HepG2 (cell line): ENCODE data around the gene MOG. TPM values are rescaled to one million over a fixed set of nuclear protein-coding genes. Genes with fewer than 3 reads are reported as not detected.
A peak's percentile ranks its signal among the peaks of the same experiment; 100 is the strongest.

Experiments
- ATAC-seq: fragments of 200-7000 bp; cut with Tn5 transposase; 3 replicates; pipeline ENCODE4 v1.9.1; 2020; ENCODE audit warnings: mild to moderate bottlenecking, moderate library complexity
- BruUV-seq: library from RNA; stranded (reverse); fragments of 400-500 nt; replicated peaks from 2 replicates; lab custom pipeline; 2021; lab: Mats Ljungman, UMichigan
- CTCF ChIA-PET: fragments of 300-600 bp; formaldehyde crosslinking; extraction: SDS; loops from one replicate; lab custom pipeline; 2021; ENCODE audit warnings: low total read pairs, inconsistent platforms, low intra/inter-chr PET ratio; lab: Yijun Ruan, JAX
- POLR2A ChIA-PET: fragments of 350-600 bp; sonication (Branson Sonifier 250); formaldehyde crosslinking; loops from one replicate; lab custom pipeline; 2020; ENCODE audit warnings: antibody characterized with exemption, inconsistent platforms; lab: Yijun Ruan, JAX
- DNase-seq: peaks from one replicate; pipeline ENCODE4 v3.0.0-alpha.2; 2015; ENCODE audit warnings: low spot score
- FAIRE-seq: peaks from 3 replicates; lab custom pipeline; 2011; peaks lifted over from hg19 to GRCh38; lab: Jason Lieb, UNC
- H2AFZ ChIP-seq: one replicate; pipeline ENCODE4 v1.6.1; 2011; ENCODE audit warnings: low read length, inconsistent platforms
- H3K27ac ChIP-seq: fragments of 300-600 bp; 3 replicates; pipeline ENCODE4 v1.8.0; 2011; ENCODE audit warnings: mixed run types, mild to moderate bottlenecking, mixed read lengths, low read length, inconsistent platforms; ENCODE audit not compliant: insufficient read depth; ENCODE audit errors: extremely low read length
- H3K27me3 ChIP-seq, 2 experiments: fragments of 200-600 bp in 1 of 2; 2 replicates in 1 of 2; 3 replicates in 1 of 2; pipeline versions ENCODE4 v1.6.0 to v1.8.0; 2011; ENCODE audit warnings: low read length in 2 of 2, mild to moderate bottlenecking in 2 of 2, moderate library complexity in 2 of 2, inconsistent platforms in 1 of 2; ENCODE audit not compliant: insufficient read depth in 2 of 2, control insufficient read depth in 1 of 2
- H3K36me3 ChIP-seq, 2 experiments: fragments of 200-600 bp in 1 of 2; replicated peaks in 1 of 2; 2 replicates in 1 of 2; 3 replicates in 1 of 2; pipeline versions ENCODE4 v1.5.1 to v1.8.0; 2011; ENCODE audit warnings: low read length in 2 of 2, inconsistent platforms in 1 of 2; ENCODE audit not compliant: insufficient read depth in 2 of 2, control insufficient read depth in 1 of 2
- H3K4me1 ChIP-seq: 2 replicates; pipeline ENCODE4 v1.5.1; 2012; ENCODE audit warnings: low read length, inconsistent platforms; ENCODE audit not compliant: insufficient read depth
- H3K4me2 ChIP-seq: 2 replicates; pipeline ENCODE4 v1.6.0; 2011; ENCODE audit warnings: low read depth, low read length, inconsistent platforms
- H3K4me3 ChIP-seq, 3 experiments: fragments of 200-600 bp in 1 of 3; sonication (generic), shearing (Covaris generic) in 1 of 3; replicated peaks in 1 of 3; 2 replicates each; pipeline ENCODE4 v1.5.1; 2011 to 2016; ENCODE audit warnings: low read length in 3 of 3, inconsistent platforms in 2 of 3, low read depth in 2 of 3, mild to moderate bottlenecking in 2 of 3, control low read depth in 1 of 3, mixed read lengths in 1 of 3; ENCODE audit not compliant: insufficient read depth in 1 of 3
- H3K79me2 ChIP-seq: one replicate; pipeline ENCODE4 v1.6.1; 2011; ENCODE audit warnings: low read length, inconsistent platforms; ENCODE audit not compliant: insufficient read depth
- H3K9ac ChIP-seq: 2 replicates; pipeline ENCODE4 v1.6.0; 2011; ENCODE audit warnings: mild to moderate bottlenecking, low read depth, low read length, inconsistent platforms; ENCODE audit not compliant: insufficient read depth
- H3K9me3 ChIP-seq: 2 replicates; pipeline ENCODE4 v1.5.1; 2012; ENCODE audit warnings: mild to moderate bottlenecking, low read length
- H4K20me1 ChIP-seq: 2 replicates; pipeline ENCODE4 v1.6.0; 2011; ENCODE audit warnings: inconsistent platforms, mild to moderate bottlenecking, low read length, moderate library complexity; ENCODE audit not compliant: insufficient read depth
- CBX5 ChIP-seq: sonication (generic); formaldehyde crosslinking; IDR thresholded peaks from 2 replicates; pipeline ENCODE4 v1.4.0; 2020; ENCODE audit warnings: missing genetic modification reagents, borderline replicate concordance
- NFYC ChIP-seq: IDR thresholded peaks from 2 replicates; pipeline ENCODE4 v1.6.1; 2016; ENCODE audit warnings: missing genetic modification reagents, missing compliant biosample characterization
- STAG1 ChIP-seq: sonication (generic); formaldehyde crosslinking; IDR thresholded peaks from 2 replicates; pipeline ENCODE4 v1.4.0; 2020; ENCODE audit warnings: missing genetic modification reagents
- ZC3H4 ChIP-seq: sonication (generic); formaldehyde crosslinking; IDR thresholded peaks from 2 replicates; pipeline ENCODE4 v1.4.0; 2020; ENCODE audit warnings: missing genetic modification reagents, borderline replicate concordance
- ZNF20 ChIP-seq: sonication (generic); formaldehyde crosslinking; IDR thresholded peaks from 2 replicates; pipeline ENCODE4 v1.4.0; 2020; ENCODE audit warnings: mild to moderate bottlenecking, moderate library complexity, missing genetic modification reagents
- ZNF24 ChIP-seq: fragments of 450-650 bp; IDR thresholded peaks from 2 replicates; pipeline ENCODE4 v1.6.1; 2017; ENCODE audit warnings: antibody characterized with exemption, mild to moderate bottlenecking
- ZNF263 ChIP-seq: sonication (generic); formaldehyde crosslinking; IDR thresholded peaks from 2 replicates; pipeline ENCODE4 v1.4.0; 2020; ENCODE audit warnings: missing genetic modification reagents
- ZNF441 ChIP-seq: sonication (generic); formaldehyde crosslinking; IDR thresholded peaks from 2 replicates; pipeline ENCODE4 v1.7.0; 2021; ENCODE audit warnings: missing genetic modification reagents, borderline replicate concordance
- ZNF572 ChIP-seq: sonication (generic); formaldehyde crosslinking; IDR thresholded peaks from 2 replicates; pipeline ENCODE4 v1.5.1; 2020; ENCODE audit warnings: mild to moderate bottlenecking, missing genetic modification reagents
- ZUFSP ChIP-seq: sonication (generic); formaldehyde crosslinking; IDR thresholded peaks from 2 replicates; pipeline ENCODE4 v1.9.0; 2021; ENCODE audit warnings: missing genetic modification reagents, mild to moderate bottlenecking, borderline replicate concordance
- WGBS: methylation state at CpG from one replicate; pipeline ENCODE4 v1.1.6; 2017; ENCODE audit warnings: low lambda C conversion rate; 5-methylcytosine and 5-hydroxymethylcytosine counted together
- in situ Hi-C: cut with HindIII; loops from 2 replicates; pipeline ENCODE4 v1.10.0; 2017; ENCODE audit warnings: low pct_unique_long_range_greater_than_20kb; ENCODE audit not compliant: extremely low pct_ligation_motif_present
- intact Hi-C: fragments of 100-400 bp; cut with micrococcal nuclease; formaldehyde crosslinking; loops from one replicate; pipeline ENCODE4 v1.10.0; 2022; ENCODE audit not compliant: unreplicated experiment
- polyA plus RNA-seq, 8 experiments: library from polyadenylated mRNA; depleted of rRNA in 3 of 8; stranded (reverse) in 7 of 8; unstranded in 1 of 8; fragments of >200 nt; fragmentation: Illumina TruSeq in 4 of 8; extraction: Trizol in 4 of 8; gene quantifications; 2 replicates each; pipeline versions ENCODE4 v1.2.1 to v1.2.3, GENCODE V29; 2011 to 2016; ENCODE audit warnings: low read depth in 4 of 8, missing spikeins in 1 of 8, mixed read lengths in 1 of 8; ENCODE audit not compliant: insufficient read depth in 1 of 8
- total RNA-seq, 5 experiments: library from RNA; depleted of rRNA; stranded (reverse); fragments of >200 nt; fragmentation: Illumina TruSeq; extraction: Trizol; gene quantifications; 2 replicates each; pipeline ENCODE4 v1.2.3, GENCODE V29; 2016; ENCODE audit warnings: low read depth in 1 of 5
- TF ChIP-seq, protein P1 (sequence below): sonication (generic); formaldehyde crosslinking; IDR thresholded peaks from 2 replicates; pipeline ENCODE4 v1.5.1; 2020; ENCODE audit warnings: mild to moderate bottlenecking, missing genetic modification reagents, moderate library complexity
- TF ChIP-seq, protein P2 (sequence below): sonication (generic); formaldehyde crosslinking; IDR thresholded peaks from 2 replicates; pipeline ENCODE4 v1.8.1; 2022; ENCODE audit warnings: low read depth, mild to moderate bottlenecking, missing genetic modification reagents
- TF ChIP-seq, protein P3 (sequence below): sonication (generic); formaldehyde crosslinking; IDR thresholded peaks from 2 replicates; pipeline ENCODE4 v1.5.0; 2020; ENCODE audit warnings: mild to moderate bottlenecking, missing genetic modification reagents, moderate library complexity

Gene MOG
- total and polyA plus RNA-seq, 2 of the 13 experiments (the other 11 are each of a cell fraction or from before 2014, with no cell fraction given), result not detected

- POLR2A ChIA-PET, result no interaction called here
- DNase-seq (peak; percentile 19), FAIRE-seq (peak; percentile 39), ATAC-seq (peak; percentile 94)
- no peak overlapping the region for H3K27ac ChIP-seq
- intact Hi-C loops (loop anchor here (10.0 kb wide), 1 partner anchor 132 kb away; no protein-coding TSS in a partner anchor), in situ Hi-C loops (no loop called here)
- no peaks in the 10 kb centered on the region for H3K79me2 ChIP-seq
- CTCF ChIA-PET, result interaction anchor here (1.6 kb wide), 1 partner anchor 51 kb away, joined by 6 read pairs; no protein-coding TSS in a partner anchor
- H4K20me1 ChIP-seq, result no peaks in the 10 kb centered on the region
- 14% methylated on average over 11 of the region's 17 CpGs for WGBS
- peaks cover 10% of the 10 kb centered on the region for H3K4me1 ChIP-seq
- no peak overlapping the region for H3K9ac ChIP-seq
- H3K27me3 ChIP-seq, result peaks cover 0 to 13% of the 10 kb centered on the region in 2 experiments; a peak in 2 of 5 replicates
- no peak overlapping the region for H2AFZ ChIP-seq
- no peak overlapping the region for H3K4me3 ChIP-seq
- H3K9me3 ChIP-seq, result no peaks in the 10 kb centered on the region
- H3K4me2 ChIP-seq, result no peak overlapping the region
- TF ChIP-seq ZNF572, result peak; percentile 40; the same call in 1 of the 2 replicates
- TF ChIP-seq, protein P1, sequence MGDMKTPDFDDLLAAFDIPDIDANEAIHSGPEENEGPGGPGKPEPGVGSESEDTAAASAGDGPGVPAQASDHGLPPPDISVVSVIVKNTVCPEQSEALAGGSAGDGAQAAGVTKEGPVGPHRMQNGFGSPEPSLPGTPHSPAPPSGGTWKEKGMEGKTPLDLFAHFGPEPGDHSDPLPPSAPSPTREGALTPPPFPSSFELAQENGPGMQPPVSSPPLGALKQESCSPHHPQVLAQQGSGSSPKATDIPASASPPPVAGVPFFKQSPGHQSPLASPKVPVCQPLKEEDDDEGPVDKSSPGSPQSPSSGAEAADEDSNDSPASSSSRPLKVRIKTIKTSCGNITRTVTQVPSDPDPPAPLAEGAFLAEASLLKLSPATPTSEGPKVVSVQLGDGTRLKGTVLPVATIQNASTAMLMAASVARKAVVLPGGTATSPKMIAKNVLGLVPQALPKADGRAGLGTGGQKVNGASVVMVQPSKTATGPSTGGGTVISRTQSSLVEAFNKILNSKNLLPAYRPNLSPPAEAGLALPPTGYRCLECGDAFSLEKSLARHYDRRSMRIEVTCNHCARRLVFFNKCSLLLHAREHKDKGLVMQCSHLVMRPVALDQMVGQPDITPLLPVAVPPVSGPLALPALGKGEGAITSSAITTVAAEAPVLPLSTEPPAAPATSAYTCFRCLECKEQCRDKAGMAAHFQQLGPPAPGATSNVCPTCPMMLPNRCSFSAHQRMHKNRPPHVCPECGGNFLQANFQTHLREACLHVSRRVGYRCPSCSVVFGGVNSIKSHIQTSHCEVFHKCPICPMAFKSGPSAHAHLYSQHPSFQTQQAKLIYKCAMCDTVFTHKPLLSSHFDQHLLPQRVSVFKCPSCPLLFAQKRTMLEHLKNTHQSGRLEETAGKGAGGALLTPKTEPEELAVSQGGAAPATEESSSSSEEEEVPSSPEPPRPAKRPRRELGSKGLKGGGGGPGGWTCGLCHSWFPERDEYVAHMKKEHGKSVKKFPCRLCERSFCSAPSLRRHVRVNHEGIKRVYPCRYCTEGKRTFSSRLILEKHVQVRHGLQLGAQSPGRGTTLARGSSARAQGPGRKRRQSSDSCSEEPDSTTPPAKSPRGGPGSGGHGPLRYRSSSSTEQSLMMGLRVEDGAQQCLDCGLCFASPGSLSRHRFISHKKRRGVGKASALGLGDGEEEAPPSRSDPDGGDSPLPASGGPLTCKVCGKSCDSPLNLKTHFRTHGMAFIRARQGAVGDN (CRISPR knock-in tag), result 0 out of 2 replicates have a peak, but pooled peaks have one; percentile 18
- TF ChIP-seq ZNF263, result 0 out of 2 replicates have a peak, but pooled peaks have one; percentile 51
- TF ChIP-seq ZNF20 (CRISPR knock-in tag), result peak; percentile 100
- peak; percentile 62 for TF ChIP-seq STAG1 (CRISPR knock-in tag)
- TF ChIP-seq, protein P2, sequence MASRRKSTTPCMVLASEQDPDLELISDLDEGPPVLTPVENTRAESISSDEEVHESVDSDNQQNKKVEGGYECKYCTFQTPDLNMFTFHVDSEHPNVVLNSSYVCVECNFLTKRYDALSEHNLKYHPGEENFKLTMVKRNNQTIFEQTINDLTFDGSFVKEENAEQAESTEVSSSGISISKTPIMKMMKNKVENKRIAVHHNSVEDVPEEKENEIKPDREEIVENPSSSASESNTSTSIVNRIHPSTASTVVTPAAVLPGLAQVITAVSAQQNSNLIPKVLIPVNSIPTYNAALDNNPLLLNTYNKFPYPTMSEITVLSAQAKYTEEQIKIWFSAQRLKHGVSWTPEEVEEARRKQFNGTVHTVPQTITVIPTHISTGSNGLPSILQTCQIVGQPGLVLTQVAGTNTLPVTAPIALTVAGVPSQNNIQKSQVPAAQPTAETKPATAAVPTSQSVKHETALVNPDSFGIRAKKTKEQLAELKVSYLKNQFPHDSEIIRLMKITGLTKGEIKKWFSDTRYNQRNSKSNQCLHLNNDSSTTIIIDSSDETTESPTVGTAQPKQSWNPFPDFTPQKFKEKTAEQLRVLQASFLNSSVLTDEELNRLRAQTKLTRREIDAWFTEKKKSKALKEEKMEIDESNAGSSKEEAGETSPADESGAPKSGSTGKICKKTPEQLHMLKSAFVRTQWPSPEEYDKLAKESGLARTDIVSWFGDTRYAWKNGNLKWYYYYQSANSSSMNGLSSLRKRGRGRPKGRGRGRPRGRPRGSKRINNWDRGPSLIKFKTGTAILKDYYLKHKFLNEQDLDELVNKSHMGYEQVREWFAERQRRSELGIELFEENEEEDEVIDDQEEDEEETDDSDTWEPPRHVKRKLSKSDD (CRISPR knock-in tag), result no peak
- TF ChIP-seq CBX5, result no peak
- TF ChIP-seq, protein P3, sequence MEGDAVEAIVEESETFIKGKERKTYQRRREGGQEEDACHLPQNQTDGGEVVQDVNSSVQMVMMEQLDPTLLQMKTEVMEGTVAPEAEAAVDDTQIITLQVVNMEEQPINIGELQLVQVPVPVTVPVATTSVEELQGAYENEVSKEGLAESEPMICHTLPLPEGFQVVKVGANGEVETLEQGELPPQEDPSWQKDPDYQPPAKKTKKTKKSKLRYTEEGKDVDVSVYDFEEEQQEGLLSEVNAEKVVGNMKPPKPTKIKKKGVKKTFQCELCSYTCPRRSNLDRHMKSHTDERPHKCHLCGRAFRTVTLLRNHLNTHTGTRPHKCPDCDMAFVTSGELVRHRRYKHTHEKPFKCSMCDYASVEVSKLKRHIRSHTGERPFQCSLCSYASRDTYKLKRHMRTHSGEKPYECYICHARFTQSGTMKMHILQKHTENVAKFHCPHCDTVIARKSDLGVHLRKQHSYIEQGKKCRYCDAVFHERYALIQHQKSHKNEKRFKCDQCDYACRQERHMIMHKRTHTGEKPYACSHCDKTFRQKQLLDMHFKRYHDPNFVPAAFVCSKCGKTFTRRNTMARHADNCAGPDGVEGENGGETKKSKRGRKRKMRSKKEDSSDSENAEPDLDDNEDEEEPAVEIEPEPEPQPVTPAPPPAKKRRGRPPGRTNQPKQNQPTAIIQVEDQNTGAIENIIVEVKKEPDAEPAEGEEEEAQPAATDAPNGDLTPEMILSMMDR (CRISPR knock-in tag), result peak; percentile 77
- TF ChIP-seq ZNF24, result no peak
- no peak for TF ChIP-seq NFYC (CRISPR knock-in tag)
- peak; percentile 71; the same call in 1 of the 2 replicates for TF ChIP-seq ZNF441 (CRISPR knock-in tag)
- no peak for TF ChIP-seq ZC3H4 (CRISPR knock-in tag)
- TF ChIP-seq ZUFSP (CRISPR knock-in tag), result no peak
- no TSS peak for BruUV-seq
- H3K36me3 ChIP-seq, result no peaks in the 10 kb centered on the region
Measured at GRCh38 chr6:29702519-29703103, 45.7 kb downstream of the MOG start.
